Activated T-helper 17 cell treated with anti-CD3 and anti-CD28 coated beads, Interleukin-2, amount 50 U/mL, for 72 hours (primary cell): ENCODE results near the gene OR10A4. TPM values are rescaled to one million over a fixed set of nuclear protein-coding genes. Genes with fewer than 3 reads are reported as not detected.
A peak's percentile ranks its signal among the peaks of the same experiment; 100 is the strongest.
"Not testable (repeated sequence)": the region's sequence is repeated elsewhere in the genome, so short reads cannot be mapped to it uniquely, and the experiment has no call there.

Source experiments
- ATAC-seq: fragments of 150-1000 bp; cut with Tn5 transposase; replicated peaks from 2 replicates; pipeline ENCODE4 v1.10.0; 2021; ENCODE audit warnings: mild to moderate bottlenecking, moderate library complexity
- H3K27ac Mint-ChIP-seq: one replicate; pipeline ENCODE4 v1.8.0; 2022; ENCODE audit warnings: mixed read lengths
- H3K27me3 Mint-ChIP-seq: one replicate; pipeline ENCODE4 v1.8.0; 2022; ENCODE audit warnings: mixed read lengths
- H3K36me3 Mint-ChIP-seq: one replicate; pipeline ENCODE4 v1.8.0; 2022; ENCODE audit warnings: low read depth, mild to moderate bottlenecking, mixed read lengths
- H3K4me1 Mint-ChIP-seq: one replicate; pipeline ENCODE4 v1.8.0; 2022; ENCODE audit warnings: mixed read lengths
- H3K4me3 Mint-ChIP-seq: one replicate; pipeline ENCODE4 v1.8.0; 2022; ENCODE audit warnings: mild to moderate bottlenecking, mixed read lengths
- H3K9me3 Mint-ChIP-seq: one replicate; pipeline ENCODE4 v1.8.0; 2022; ENCODE audit warnings: mixed read lengths
- total RNA-seq, 2 donors: library from RNA; stranded (reverse); gene quantifications; one replicate each; pipeline ENCODE4 v1.2.3, GENCODE V29; 2022

OR10A4 gene
- total RNA-seq, 2 donors from 2014 or later = not detected

DNA sequence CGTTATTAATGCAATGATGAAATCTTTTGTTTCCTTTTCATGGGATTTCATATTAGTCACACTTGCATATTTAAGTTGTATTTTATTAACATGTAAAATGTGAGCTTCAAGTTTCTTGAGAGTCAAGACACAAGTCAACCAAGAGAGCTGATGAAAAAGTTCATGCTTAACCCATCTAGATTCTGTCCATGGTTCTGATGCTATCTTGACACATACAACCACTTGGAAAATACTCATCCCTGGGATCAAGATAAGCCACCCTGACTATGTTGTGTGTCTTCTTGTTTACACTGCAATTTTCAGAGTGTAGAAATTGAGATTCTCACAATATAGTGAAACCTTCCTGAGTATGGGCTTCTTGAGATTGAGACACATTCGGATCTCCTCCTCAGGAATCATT, 664 bp upstream of the OR10A4 start:
- H3K4me3 Mint-ChIP-seq = no peak overlapping the region
- H3K9me3 Mint-ChIP-seq = no peaks in the 10 kb centered on the region
- ATAC-seq = no peak
- H3K27me3 Mint-ChIP-seq = peaks cover 23% of the 10 kb centered on the region
- H3K36me3 Mint-ChIP-seq = no peaks in the 10 kb centered on the region
- H3K4me1 Mint-ChIP-seq = no peaks in the 10 kb centered on the region
- H3K27ac Mint-ChIP-seq = no peak overlapping the region

GRCh38 chr11:6876914-6877313, 489 bp downstream of the OR10A4 start:
- no peaks in the 10 kb centered on the region for H3K4me1 Mint-ChIP-seq
- peaks cover 26% of the 10 kb centered on the region for H3K27me3 Mint-ChIP-seq
- no peak overlapping the region for H3K4me3 Mint-ChIP-seq
- H3K36me3 Mint-ChIP-seq = no peaks in the 10 kb centered on the region
- H3K27ac Mint-ChIP-seq = no peak overlapping the region
- H3K9me3 Mint-ChIP-seq = no peaks in the 10 kb centered on the region
- no peak for ATAC-seq

DNA sequence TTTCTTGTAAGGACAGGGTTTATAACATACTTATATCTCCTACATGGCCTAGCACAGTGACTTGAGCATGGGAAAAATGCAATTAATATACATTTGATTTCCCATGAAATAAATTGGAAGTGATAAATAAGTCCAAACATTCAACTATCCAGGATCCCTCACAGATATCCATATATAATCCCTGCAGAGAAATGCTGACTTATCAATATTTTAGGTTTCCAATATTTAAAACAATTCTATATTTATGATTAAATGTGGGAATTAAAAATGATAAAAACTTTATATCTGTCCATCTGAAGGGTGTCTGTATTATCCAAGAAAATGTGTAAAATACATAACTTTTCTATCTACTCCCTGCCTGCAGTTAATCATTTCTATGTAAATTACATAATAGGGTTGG, 6.3 kb downstream of the OR10A4 start:
- Mint-ChIP-seq H3K9me3 (no peaks in the 10 kb centered on the region), H3K36me3 (no peaks in the 10 kb centered on the region), H3K4me3 (no peak overlapping the region), H3K4me1 (no peaks in the 10 kb centered on the region), H3K27me3 (peaks cover 29% of the 10 kb centered on the region), H3K27ac (no peak overlapping the region)
- ATAC-seq = no peak

GRCh38 chr11:6887711-6888110, 11.3 kb downstream of the OR10A4 start:
- ATAC-seq, H3K9me3 Mint-ChIP-seq, H3K4me3 Mint-ChIP-seq, H3K27ac Mint-ChIP-seq, H3K36me3 Mint-ChIP-seq, H3K4me1 Mint-ChIP-seq: not testable (repeated sequence)
- peaks cover 29% of the 10 kb centered on the region for H3K27me3 Mint-ChIP-seq

GRCh38 chr11:6888830-6889229, 12.4 kb downstream of the OR10A4 start:
- Mint-ChIP-seq H3K4me3 (no peak overlapping the region), H3K4me1 (no peaks in the 10 kb centered on the region), H3K27me3 (peaks cover 25% of the 10 kb centered on the region), H3K27ac (no peak overlapping the region), H3K36me3 (no peaks in the 10 kb centered on the region), H3K9me3 (no peaks in the 10 kb centered on the region)
- ATAC-seq = no peak

GRCh38 chr11:6889835-6890234, 13.4 kb downstream of the OR10A4 start:
- H3K9me3 Mint-ChIP-seq = no peaks in the 10 kb centered on the region
- H3K27me3 Mint-ChIP-seq = peaks cover 18% of the 10 kb centered on the region
- no peak overlapping the region for H3K4me3 Mint-ChIP-seq
- H3K4me1 Mint-ChIP-seq = no peaks in the 10 kb centered on the region
- H3K27ac Mint-ChIP-seq = no peak overlapping the region
- no peak for ATAC-seq
- H3K36me3 Mint-ChIP-seq = no peaks in the 10 kb centered on the region

- no peak within 1 kb of the TSS for H3K27ac Mint-ChIP-seq
- no peaks in the 10 kb centered on the region for H3K9me3 Mint-ChIP-seq
- peaks cover 22% of the 10 kb centered on the region for H3K27me3 Mint-ChIP-seq
- H3K4me1 Mint-ChIP-seq = no peaks in the 10 kb centered on the region
- H3K4me3 Mint-ChIP-seq = no peak within 1 kb of the TSS
- ATAC-seq = no peak
- H3K36me3 Mint-ChIP-seq = no peaks in the 10 kb centered on the region
Measured at GRCh38 chr11:6892400-6892799, 16.0 kb downstream of the OR10A4 start, which contains the start of gene OR2D2. OR2D2 (minus strand) TSS chr11:6892500; CDS start chr11:6892500, 0 bp downstream.

- Mint-ChIP-seq H3K27me3 (peaks cover 34% of the 10 kb centered on the region), H3K27ac (no peak overlapping the region)
Measured at GRCh38 chr11:6894097-6894496, 17.7 kb downstream of the OR10A4 start.

DNA sequence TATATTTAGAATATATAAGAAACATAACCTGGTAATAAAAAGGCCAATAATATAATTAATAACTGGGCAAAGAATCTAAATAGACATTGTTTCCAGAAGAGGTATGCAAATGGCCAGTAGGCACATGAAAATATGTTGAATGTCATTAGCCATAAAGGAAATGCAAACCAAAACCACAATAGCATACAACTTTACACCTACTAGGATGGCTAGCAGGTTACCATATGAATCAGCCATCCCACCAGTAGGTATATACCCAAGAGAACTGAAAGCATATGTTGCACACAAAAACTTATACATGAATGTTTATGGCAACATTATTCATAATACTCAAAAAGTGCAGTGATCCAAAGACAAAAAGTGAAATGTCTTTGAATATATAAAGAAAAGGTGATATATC, 18.6 kb downstream of the OR10A4 start:
- H3K4me1 Mint-ChIP-seq = no peaks in the 10 kb centered on the region

More at GRCh38 chr11:6894097-6894496, 17.7 kb downstream of the OR10A4 start:
- Mint-ChIP-seq H3K4me3 (no peak overlapping the region), H3K4me1 (no peaks in the 10 kb centered on the region), H3K36me3 (no peaks in the 10 kb centered on the region), H3K9me3 (no peaks in the 10 kb centered on the region)
- ATAC-seq = no peak

DNA sequence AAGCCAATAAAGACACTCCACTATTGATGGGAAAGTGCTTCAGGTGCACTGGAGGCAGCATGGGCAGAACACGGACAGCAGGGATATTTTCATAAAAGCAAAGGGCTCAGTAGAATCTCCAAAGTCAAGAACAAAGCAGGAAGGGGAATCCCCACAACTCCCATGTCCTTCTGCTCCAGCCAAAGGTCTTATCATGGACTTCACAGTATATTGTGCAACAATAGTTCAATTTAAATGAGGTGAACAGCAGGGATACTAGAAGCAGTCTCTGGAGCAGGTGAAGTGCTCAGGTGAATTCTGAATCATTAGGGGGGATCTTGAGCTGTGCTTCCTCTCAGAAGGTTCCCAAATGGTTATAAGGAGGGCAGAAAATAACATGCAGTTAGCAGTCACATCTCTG, 22.5 kb downstream of the OR10A4 start:
- H3K4me3 Mint-ChIP-seq = no peak overlapping the region
- no peak for ATAC-seq
- peaks cover 29% of the 10 kb centered on the region for H3K27me3 Mint-ChIP-seq
- H3K36me3 Mint-ChIP-seq = no peaks in the 10 kb centered on the region
- no peaks in the 10 kb centered on the region for H3K9me3 Mint-ChIP-seq
- no peaks in the 10 kb centered on the region for H3K4me1 Mint-ChIP-seq
- H3K27ac Mint-ChIP-seq = no peak overlapping the region

More for the DNA sequence above, 18.6 kb downstream of the OR10A4 start:
- Mint-ChIP-seq H3K4me3 (no peak overlapping the region), H3K9me3 (no peaks in the 10 kb centered on the region), H3K36me3 (no peaks in the 10 kb centered on the region), H3K27ac (no peak overlapping the region), H3K27me3 (peaks cover 32% of the 10 kb centered on the region)
- ATAC-seq = peak; percentile 69

GRCh38 chr11:6900327-6900999, 24.0 kb downstream of the OR10A4 start:
- Mint-ChIP-seq H3K27ac (no peak overlapping the region), H3K4me3 (no peak overlapping the region), H3K9me3 (no peaks in the 10 kb centered on the region), H3K4me1 (no peaks in the 10 kb centered on the region), H3K27me3 (peaks cover 29% of the 10 kb centered on the region), H3K36me3 (no peaks in the 10 kb centered on the region)
- ATAC-seq = no peak

DNA sequence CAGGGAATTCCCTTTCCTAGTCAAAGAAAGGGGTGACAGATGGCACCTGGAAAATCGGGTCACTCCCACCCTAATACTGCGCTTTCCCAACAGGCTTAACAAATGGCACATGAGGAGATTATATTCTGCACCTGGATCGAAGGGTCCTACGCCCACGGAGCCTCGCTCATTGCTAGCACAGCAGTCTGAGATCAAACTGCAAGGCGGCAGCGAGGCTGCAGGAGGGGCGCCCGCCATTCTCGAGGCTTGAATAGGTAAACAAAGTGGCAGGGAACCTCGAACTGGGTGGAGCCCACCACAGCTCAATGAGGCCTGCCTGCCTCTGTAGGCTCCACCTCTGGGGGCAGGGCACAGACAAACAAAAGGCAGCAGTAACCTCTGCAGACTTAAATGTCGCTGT, 28.4 kb downstream of the OR10A4 start:
- H3K27ac Mint-ChIP-seq, H3K4me1 Mint-ChIP-seq, ATAC-seq, H3K4me3 Mint-ChIP-seq, H3K9me3 Mint-ChIP-seq, H3K36me3 Mint-ChIP-seq: not testable (repeated sequence)
- H3K27me3 Mint-ChIP-seq = peaks cover 14% of the 10 kb centered on the region

- no peaks in the 10 kb centered on the region for H3K36me3 Mint-ChIP-seq
- H3K4me3 Mint-ChIP-seq = no peak overlapping the region
- H3K27ac Mint-ChIP-seq = no peak overlapping the region
- H3K4me1 Mint-ChIP-seq = no peaks in the 10 kb centered on the region
- no peak for ATAC-seq
- no peaks in the 10 kb centered on the region for H3K9me3 Mint-ChIP-seq
- no peaks in the 10 kb centered on the region for H3K27me3 Mint-ChIP-seq
Measured at GRCh38 chr11:6911378-6911777, 35.0 kb downstream of the OR10A4 start.

DNA sequence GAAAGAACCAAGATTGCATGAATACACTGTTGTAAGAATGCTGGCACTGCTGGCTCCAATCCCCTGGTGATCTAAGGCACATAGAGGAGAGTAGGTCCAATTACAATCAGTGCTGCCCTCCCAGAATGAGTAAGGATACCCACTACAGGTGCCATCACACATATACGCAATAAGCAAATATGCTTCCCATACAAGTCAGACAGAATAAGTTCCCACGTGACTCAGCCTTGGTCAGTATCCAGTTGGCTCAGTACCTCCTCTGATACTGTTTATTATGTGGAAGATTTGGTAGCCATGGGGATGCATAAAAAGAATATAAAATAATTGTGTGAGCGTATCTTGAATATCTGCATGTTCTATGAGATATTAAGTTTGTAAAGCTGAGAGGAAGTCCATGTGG, 35.5 kb downstream of the OR10A4 start:
- no peaks in the 10 kb centered on the region for H3K4me1 Mint-ChIP-seq
- H3K9me3 Mint-ChIP-seq = no peaks in the 10 kb centered on the region
- no peak for ATAC-seq
- no peak overlapping the region for H3K4me3 Mint-ChIP-seq
- H3K36me3 Mint-ChIP-seq = no peaks in the 10 kb centered on the region
- H3K27ac Mint-ChIP-seq = no peak overlapping the region
- no peaks in the 10 kb centered on the region for H3K27me3 Mint-ChIP-seq

GRCh38 chr11:6919698-6920097, 43.3 kb downstream of the OR10A4 start:
- Mint-ChIP-seq H3K9me3 (no peaks in the 10 kb centered on the region), H3K4me1 (no peaks in the 10 kb centered on the region), H3K4me3 (no peak overlapping the region), H3K27ac (no peak overlapping the region), H3K27me3 (peaks cover 18% of the 10 kb centered on the region), H3K36me3 (no peaks in the 10 kb centered on the region)
- ATAC-seq = no peak

GRCh38 chr11:6920702-6921101, 44.3 kb downstream of the OR10A4 start, which contains the start of gene OR2D3:
OR2D3 (plus strand) TSS chr11:6921002; CDS start chr11:6921002, 0 bp downstream.
- H3K9me3 Mint-ChIP-seq = no peaks in the 10 kb centered on the region
- peaks cover 23% of the 10 kb centered on the region for H3K27me3 Mint-ChIP-seq
- no peaks in the 10 kb centered on the region for H3K36me3 Mint-ChIP-seq
- H3K27ac Mint-ChIP-seq = no peak within 1 kb of the TSS
- no peak within 1 kb of the TSS for H3K4me3 Mint-ChIP-seq
- ATAC-seq = no peak
- peaks cover 1% of the 10 kb centered on the region for H3K4me1 Mint-ChIP-seq
